CD4-positive, alpha-beta T cell (primary cell): Measurements from ENCODE around the gene ASXL1. TPM values are rescaled to one million over a fixed set of nuclear protein-coding genes. Genes with fewer than 3 reads are reported as not detected.

Source experiments
- ATAC-seq: fragments of 200-7000 bp; cut with Tn5 transposase; one replicate; pipeline ENCODE4 v1.10.0; 2022; ENCODE audit warnings: mild to moderate bottlenecking; ENCODE audit not compliant: poor library complexity
- CTCF ChIA-PET: fragments of 350-600 bp; sonication (Branson Sonifier 250); formaldehyde crosslinking; loops from one replicate; lab custom pipeline; 2021; ENCODE audit warnings: antibody characterized with exemption, inconsistent platforms; lab: Charles Lee
- POLR2A ChIA-PET: fragments of 350-600 bp; sonication (Branson Sonifier 250); formaldehyde crosslinking; loops from one replicate; lab custom pipeline; 2021; ENCODE audit warnings: antibody characterized with exemption, inconsistent platforms; lab: Charles Lee
- DNase-seq, 14 experiments: peaks; one replicate each; pipeline ENCODE4 v3.0.0-alpha.2; 2013 to 2020; ENCODE audit warnings: mixed read lengths in 2 of 14
- H3K27ac ChIP-seq, 2 donors: one replicate each; pipeline versions ENCODE4 v1.5.1 to v1.7.0; 2013; ENCODE audit warnings: low read length in 2 of 2, low read depth in 1 of 2, mild to moderate bottlenecking in 1 of 2
- H3K27me3 ChIP-seq, 2 experiments: 1 replicate in 1 of 2; 2 replicates in 1 of 2; pipeline versions ENCODE4 v1.6.1 to v1.7.0; 2013; ENCODE audit warnings: low read length in 2 of 2, control low read depth in 1 of 2, mild to moderate bottlenecking in 1 of 2, moderate library complexity in 1 of 2; ENCODE audit not compliant: insufficient read depth in 2 of 2, control insufficient read depth in 1 of 2
- H3K36me3 ChIP-seq: one replicate; pipeline ENCODE4 v1.6.1; 2013; ENCODE audit warnings: low read length, control low read depth; ENCODE audit not compliant: insufficient read depth
- H3K4me1 ChIP-seq: one replicate; pipeline ENCODE4 v1.6.1; 2013; ENCODE audit warnings: low read length, control low read depth; ENCODE audit not compliant: insufficient read depth
- H3K4me3 ChIP-seq: one replicate; pipeline ENCODE4 v1.5.1; 2013; ENCODE audit warnings: mild to moderate bottlenecking, low read length, moderate library complexity
- H3K9me3 ChIP-seq, 2 experiments: 1 replicate in 1 of 2; 2 replicates in 1 of 2; pipeline versions ENCODE4 v1.6.1 to v1.7.0; 2013; ENCODE audit warnings: low read length in 2 of 2, mild to moderate bottlenecking in 2 of 2, control low read depth in 1 of 2, moderate library complexity in 1 of 2; ENCODE audit not compliant: control insufficient read depth in 1 of 2, insufficient read depth in 1 of 2
- H3K27ac Mint-ChIP-seq: one replicate; pipeline ENCODE4 v1.8.0; 2020; ENCODE audit warnings: mixed read lengths
- H3K27me3 Mint-ChIP-seq: one replicate; pipeline ENCODE4 v1.8.0; 2021; ENCODE audit warnings: mixed read lengths
- H3K36me3 Mint-ChIP-seq: one replicate; pipeline ENCODE4 v1.8.0; 2021; ENCODE audit warnings: low read depth, mixed read lengths
- H3K4me1 Mint-ChIP-seq: one replicate; pipeline ENCODE4 v1.8.0; 2021; ENCODE audit warnings: low read depth, mixed read lengths
- H3K4me3 Mint-ChIP-seq: one replicate; pipeline ENCODE4 v1.8.0; 2020; ENCODE audit warnings: mild to moderate bottlenecking, mixed read lengths
- H3K9me3 Mint-ChIP-seq: one replicate; pipeline ENCODE4 v1.8.0; 2020; ENCODE audit warnings: mixed read lengths
- CTCF ChIP-seq: fragments of 200-600 bp; IDR thresholded peaks from one replicate; pipeline ENCODE4 v1.8.0; 2022; ENCODE audit warnings: antibody characterized with exemption, mild to moderate bottlenecking
- intact Hi-C, 2 experiments: fragments of 100-400 bp; cut with DNase I in 1 of 2; cut with micrococcal nuclease in 1 of 2; formaldehyde crosslinking; loops; one replicate each; pipeline versions ENCODE4 v1.15.1 to v1.9.0; 2023 to 2025; cut with DNase I, micrococcal nuclease
- total RNA-seq, 174 experiments: library from RNA in 2 of 174; stranded (reverse) in 2 of 174; gene quantifications; one replicate each; pipeline ENCODE4 v1.2.3 and lab custom pipeline; 2021 to 2026

The ASXL1 gene
- total RNA-seq, 2 experiments from 2014 or later = 213 to 222 TPM

- H3K4me3 Mint-ChIP-seq = no peak overlapping the region
- intact Hi-C loops = no loop called here
- DNase-seq (no peak), ATAC-seq (no peak)
- Histone ChIP-seq H3K27me3 (no peaks in the 10 kb centered on the region), H3K4me3 (no peak overlapping the region), H3K36me3 (peaks cover 57% of the 10 kb centered on the region), H3K9me3 (no peaks in the 10 kb centered on the region), H3K27ac (no peak overlapping the region), H3K4me1 (no peaks in the 10 kb centered on the region)
- H3K27me3 Mint-ChIP-seq = no peaks in the 10 kb centered on the region
- ChIA-PET POLR2A (interaction anchor here (0.8 kb wide), 1 partner anchor 39 kb away, joined by 3 read pairs; no protein-coding TSS in a partner anchor), CTCF (no interaction called here)
- no peaks in the 10 kb centered on the region for H3K4me1 Mint-ChIP-seq
- TF ChIP-seq CTCF = no peak
- H3K9me3 Mint-ChIP-seq = no peaks in the 10 kb centered on the region
- no peak overlapping the region for H3K27ac Mint-ChIP-seq
- peaks cover 81% of the 10 kb centered on the region for H3K36me3 Mint-ChIP-seq
Measured at GRCh38 chr20:32315399-32315798, 42.7 kb upstream of the ASXL1 start.

- Histone ChIP-seq H3K9me3 (no peaks in the 10 kb centered on the region), H3K4me1 (no peaks in the 10 kb centered on the region), H3K36me3 (peaks cover 52% of the 10 kb centered on the region), H3K4me3 (no peak overlapping the region), H3K27me3 (no peaks in the 10 kb centered on the region), H3K27ac (no peak overlapping the region)
- DNase-seq = no peak
- Mint-ChIP-seq H3K4me1 (no peaks in the 10 kb centered on the region), H3K4me3 (no peak overlapping the region), H3K27me3 (no peaks in the 10 kb centered on the region), H3K27ac (no peak overlapping the region), H3K9me3 (no peaks in the 10 kb centered on the region), H3K36me3 (peaks cover 81% of the 10 kb centered on the region)
- ChIA-PET POLR2A (interaction anchor here (0.7 to 0.8 kb wide), 2 partner anchors 16 to 39 kb away, joined by 3 read pairs; no protein-coding TSS in a partner anchor), CTCF (no interaction called here)
- intact Hi-C loops = no loop called here
- TF ChIP-seq CTCF = no peak
- ATAC-seq = no peak
Measured at GRCh38 chr20:32315891-32316290, 42.2 kb upstream of the ASXL1 start.

- no peaks in the 10 kb centered on the region for H3K9me3 Mint-ChIP-seq
- Histone ChIP-seq H3K27me3 (no peaks in the 10 kb centered on the region), H3K9me3 (no peaks in the 10 kb centered on the region), H3K4me1 (no peaks in the 10 kb centered on the region), H3K4me3 (no peak overlapping the region), H3K27ac (no peak overlapping the region), H3K36me3 (peaks cover 54% of the 10 kb centered on the region)
- no peak overlapping the region for H3K4me3 Mint-ChIP-seq
- TF ChIP-seq CTCF = no peak
- H3K27me3 Mint-ChIP-seq = no peaks in the 10 kb centered on the region
- DNase-seq (no peak), ATAC-seq (no peak)
- intact Hi-C loops = no loop called here
- POLR2A ChIA-PET = no interaction called here
- CTCF ChIA-PET = no interaction called here
- H3K27ac Mint-ChIP-seq = no peak overlapping the region
- H3K36me3 Mint-ChIP-seq = peaks cover 84% of the 10 kb centered on the region
- H3K4me1 Mint-ChIP-seq = no peaks in the 10 kb centered on the region
Measured at GRCh38 chr20:32316667-32317066, 41.5 kb upstream of the ASXL1 start.
